Measurements from ENCODE around the gene ASXL3. TPM values are rescaled to one million over a fixed set of nuclear protein-coding genes. Genes with fewer than 3 reads are reported as not detected.

Gene ASXL3
- total RNA-seq, 2 donors from 2014 or later, result 2.2 to 7.3 TPM

- Histone ChIP-seq H3K9me3 (no peaks in the 10 kb centered on the region), H3K4me3 (no peak overlapping the region), H3K27ac (no peak overlapping the region), H3K27me3 (replicated peaks; ENCODE audit: insufficient read depth) (no peaks in the 10 kb centered on the region), H3K36me3 (no peaks in the 10 kb centered on the region), H3K4me1 (ENCODE audit: control insufficient read depth in 1 of 2, low read depth in 2 of 2) (no peaks in the 10 kb centered on the region)
- DNase-seq (ENCODE audit: low spot score) (no peak), ATAC-seq (ENCODE audit: insufficient number of reproducible peaks, low FRiP score, low read depth) (no peak)
- TF ChIP-seq CTCF (IDR thresholded peaks at IDR 0.05), result no peak
Measured at GRCh38 chr18:33733376-33733775, 155.4 kb downstream of the ASXL3 start.

- ATAC-seq (ENCODE audit: insufficient number of reproducible peaks, low FRiP score, low read depth) (no peak), DNase-seq (ENCODE audit: low spot score) (no peak)
- Histone ChIP-seq H3K36me3 (peaks cover 14% of the 10 kb centered on the region), H3K9me3 (no peaks in the 10 kb centered on the region), H3K27me3 (replicated peaks; ENCODE audit: insufficient read depth) (no peaks in the 10 kb centered on the region), H3K27ac (no peak overlapping the region), H3K4me1 (ENCODE audit: control insufficient read depth in 1 of 2, low read depth in 2 of 2) (no peaks in the 10 kb centered on the region), H3K4me3 (no peak overlapping the region)
- no peak for TF ChIP-seq CTCF (IDR thresholded peaks at IDR 0.05)
Measured at GRCh38 chr18:33735428-33735827, 157.4 kb downstream of the ASXL3 start.

GRCh38 chr18:33741760-33742159 lies 163.7 kb downstream of the ASXL3 start:
- no peaks in the 10 kb centered on the region for H3K27me3 ChIP-seq (replicated peaks; ENCODE audit: insufficient read depth)
- H3K9me3 ChIP-seq, result no peaks in the 10 kb centered on the region
- H3K4me1 ChIP-seq (ENCODE audit: control insufficient read depth in 1 of 2, low read depth in 2 of 2), result no peaks in the 10 kb centered on the region
- DNase-seq (ENCODE audit: low spot score) (no peak), ATAC-seq (ENCODE audit: insufficient number of reproducible peaks, low FRiP score, low read depth) (no peak)
- H3K4me3 ChIP-seq, result no peak overlapping the region
- TF ChIP-seq CTCF (IDR thresholded peaks at IDR 0.05), result no peak
- no peak overlapping the region for H3K27ac ChIP-seq
- peaks cover 24% of the 10 kb centered on the region for H3K36me3 ChIP-seq

GRCh38 chr18:33744032-33744697 lies 166.1 kb downstream of the ASXL3 start:
- no peak for ATAC-seq (ENCODE audit: insufficient number of reproducible peaks, low FRiP score, low read depth)

More at GRCh38 chr18:33744032-33744697, 166.1 kb downstream of the ASXL3 start:
- DNase-seq (ENCODE audit: low spot score), result no peak
- no peak for TF ChIP-seq CTCF (IDR thresholded peaks at IDR 0.05)
- Histone ChIP-seq H3K27ac (no peak overlapping the region), H3K27me3 (replicated peaks; ENCODE audit: insufficient read depth) (no peaks in the 10 kb centered on the region), H3K4me3 (no peak overlapping the region), H3K9me3 (no peaks in the 10 kb centered on the region), H3K4me1 (ENCODE audit: control insufficient read depth in 1 of 2, low read depth in 2 of 2) (no peaks in the 10 kb centered on the region), H3K36me3 (peaks cover 20% of the 10 kb centered on the region)
